ENCODE data around the gene BEND4. TPM values are rescaled to one million over a fixed set of nuclear protein-coding genes. Genes with fewer than 3 reads are reported as not detected.

The BEND4 gene
- total RNA-seq, 1 donor: not detected

- Histone ChIP-seq H3K36me3 (ENCODE audit: insufficient read depth, low read length) (no peaks in the 10 kb centered on the region), H3K4me2 (ENCODE audit: insufficient read depth, low read length) (no peak overlapping the region), H3K79me2 (ENCODE audit: insufficient read depth, low read length) (no peaks in the 10 kb centered on the region), H3K27ac (ENCODE audit: low read depth, low read length) (no peak overlapping the region), H4K20me1 (ENCODE audit: insufficient read depth, low read length) (no peaks in the 10 kb centered on the region), H3K9me3 (ENCODE audit: low read depth, low read length) (no peaks in the 10 kb centered on the region), H3K4me1 (ENCODE audit: insufficient read depth, low read length) (no peaks in the 10 kb centered on the region), H2AFZ (ENCODE audit: low read length) (no peak overlapping the region), H3K4me3 (ENCODE audit: insufficient read depth, low read length) (no peak overlapping the region), H3K27me3 (ENCODE audit: insufficient read depth, low read length) (no peaks in the 10 kb centered on the region)
- no peak for TF ChIP-seq CTCF (IDR thresholded peaks at IDR 0.05; ENCODE audit: extremely low read depth, low read depth, low read length)
- DNase-seq (ENCODE audit: insufficient read length, low spot score, missing footprints): no peak
These were observed 47.9 kb downstream of the BEND4 start for GRCh38 chr4:42104521-42104920.

GRCh38 chr4:42101446-42101975 is 50.9 kb downstream of the BEND4 start:
- no peak overlapping the region for H3K4me2 ChIP-seq (ENCODE audit: insufficient read depth, low read length)
- DNase-seq (ENCODE audit: insufficient read length, low spot score, missing footprints): no peak
- H3K4me1 ChIP-seq (ENCODE audit: insufficient read depth, low read length): no peaks in the 10 kb centered on the region
- no peaks in the 10 kb centered on the region for H3K27me3 ChIP-seq (ENCODE audit: insufficient read depth, low read length)
- H3K9me3 ChIP-seq (ENCODE audit: low read depth, low read length): no peaks in the 10 kb centered on the region
- TF ChIP-seq CTCF (IDR thresholded peaks at IDR 0.05; ENCODE audit: extremely low read depth, low read depth, low read length): no peak
- no peaks in the 10 kb centered on the region for H3K36me3 ChIP-seq (ENCODE audit: insufficient read depth, low read length)
- H4K20me1 ChIP-seq (ENCODE audit: insufficient read depth, low read length): no peaks in the 10 kb centered on the region
- no peaks in the 10 kb centered on the region for H3K79me2 ChIP-seq (ENCODE audit: insufficient read depth, low read length)
- H3K4me3 ChIP-seq (ENCODE audit: insufficient read depth, low read length): no peak overlapping the region
- H3K27ac ChIP-seq (ENCODE audit: low read depth, low read length): no peak overlapping the region
- H2AFZ ChIP-seq (ENCODE audit: low read length): no peak overlapping the region

GRCh38 chr4:42088386-42088785 is 64.1 kb downstream of the BEND4 start:
- no peaks in the 10 kb centered on the region for H3K27me3 ChIP-seq (ENCODE audit: insufficient read depth, low read length)
- TF ChIP-seq CTCF (IDR thresholded peaks at IDR 0.05; ENCODE audit: extremely low read depth, low read depth, low read length): no peak
- no peaks in the 10 kb centered on the region for H4K20me1 ChIP-seq (ENCODE audit: insufficient read depth, low read length)
- H3K36me3 ChIP-seq (ENCODE audit: insufficient read depth, low read length): peaks cover 7% of the 10 kb centered on the region
- peaks cover 4% of the 10 kb centered on the region for H3K4me1 ChIP-seq (ENCODE audit: insufficient read depth, low read length)
- no peak for DNase-seq (ENCODE audit: insufficient read length, low spot score, missing footprints)
- H2AFZ ChIP-seq (ENCODE audit: low read length): no peak overlapping the region
- H3K4me3 ChIP-seq (ENCODE audit: insufficient read depth, low read length): no peak overlapping the region
- H3K27ac ChIP-seq (ENCODE audit: low read depth, low read length): no peak overlapping the region
- H3K9me3 ChIP-seq (ENCODE audit: low read depth, low read length): no peaks in the 10 kb centered on the region
- no peak overlapping the region for H3K4me2 ChIP-seq (ENCODE audit: insufficient read depth, low read length)
- H3K79me2 ChIP-seq (ENCODE audit: insufficient read depth, low read length): no peaks in the 10 kb centered on the region

GRCh38 chr4:42083816-42084215 is 68.6 kb downstream of the BEND4 start:
- Histone ChIP-seq H3K27me3 (ENCODE audit: insufficient read depth, low read length) (no peaks in the 10 kb centered on the region), H3K36me3 (ENCODE audit: insufficient read depth, low read length) (peaks cover 5% of the 10 kb centered on the region), H4K20me1 (ENCODE audit: insufficient read depth, low read length) (no peaks in the 10 kb centered on the region), H3K27ac (ENCODE audit: low read depth, low read length) (peak overlapping the region; percentile 46), H3K4me3 (ENCODE audit: insufficient read depth, low read length) (no peak overlapping the region), H3K79me2 (ENCODE audit: insufficient read depth, low read length) (no peaks in the 10 kb centered on the region), H3K4me2 (ENCODE audit: insufficient read depth, low read length) (no peak overlapping the region), H3K9me3 (ENCODE audit: low read depth, low read length) (no peaks in the 10 kb centered on the region), H3K4me1 (ENCODE audit: insufficient read depth, low read length) (peaks cover 4% of the 10 kb centered on the region), H2AFZ (ENCODE audit: low read length) (no peak overlapping the region)
- DNase-seq (ENCODE audit: insufficient read length, low spot score, missing footprints): no peak
- no peak for TF ChIP-seq CTCF (IDR thresholded peaks at IDR 0.05; ENCODE audit: extremely low read depth, low read depth, low read length)
